ENCODE results near the gene PLXNA4.
"Not testable (repeated sequence)": the region's sequence is repeated elsewhere in the genome, so short reads cannot be mapped to it uniquely, and the experiment has no call there.

PLXNA4 gene

DNA sequence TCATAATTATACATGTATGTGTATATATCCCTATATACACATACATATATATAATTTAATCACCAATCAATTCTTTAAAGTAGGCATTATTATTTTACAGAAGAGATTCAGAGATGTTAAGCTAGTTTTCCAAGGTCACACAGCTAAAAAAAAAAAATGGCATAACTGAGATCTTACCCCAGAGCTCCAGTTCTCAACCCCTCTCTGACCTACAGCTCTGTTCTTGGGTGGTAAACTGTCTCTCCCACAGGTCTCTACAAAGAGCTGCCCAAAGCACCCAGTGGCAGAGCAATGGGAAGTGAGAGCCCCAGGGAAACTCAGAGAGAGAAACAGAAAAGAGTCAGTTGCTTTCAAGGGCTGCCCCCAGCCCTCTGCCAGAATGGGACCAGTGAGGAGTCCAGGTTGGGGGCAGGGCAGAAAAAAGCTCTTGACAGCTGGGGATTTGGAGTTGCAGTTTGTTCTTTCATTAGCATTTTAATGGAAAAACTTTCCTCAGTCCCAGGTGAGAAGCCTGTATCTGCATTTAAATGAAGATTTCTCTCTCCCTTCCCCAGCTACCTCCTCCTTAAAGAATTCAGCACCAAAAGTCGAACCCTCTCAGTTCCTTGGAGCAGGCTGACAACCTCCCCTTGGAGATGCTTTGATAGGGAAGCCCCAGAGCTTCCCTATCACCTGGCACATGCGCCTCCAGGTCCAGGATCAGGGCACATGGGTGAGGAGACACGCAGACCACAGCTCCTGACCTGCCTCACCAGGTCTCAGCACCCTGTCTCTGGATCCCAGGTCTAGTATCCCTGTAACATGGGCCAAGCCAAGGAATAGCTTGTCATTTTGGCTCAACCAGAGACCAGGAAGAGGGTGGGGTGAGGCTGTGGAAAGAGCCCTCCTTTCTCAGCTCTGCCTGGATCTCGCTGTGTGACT is 388.1 kb downstream of the PLXNA4 start:
- ATAC-seq, result no peak
- no peaks in the 10 kb centered on the region for H3K4me1 Mint-ChIP-seq
- H3K27me3 Mint-ChIP-seq, result peaks cover 9% of the 10 kb centered on the region
- no peak overlapping the region for H3K4me3 Mint-ChIP-seq
- H3K27ac Mint-ChIP-seq, result no peak overlapping the region
- peaks cover 10% of the 10 kb centered on the region for H3K9me3 Mint-ChIP-seq
- H3K36me3 Mint-ChIP-seq, result no peaks in the 10 kb centered on the region

DNA sequence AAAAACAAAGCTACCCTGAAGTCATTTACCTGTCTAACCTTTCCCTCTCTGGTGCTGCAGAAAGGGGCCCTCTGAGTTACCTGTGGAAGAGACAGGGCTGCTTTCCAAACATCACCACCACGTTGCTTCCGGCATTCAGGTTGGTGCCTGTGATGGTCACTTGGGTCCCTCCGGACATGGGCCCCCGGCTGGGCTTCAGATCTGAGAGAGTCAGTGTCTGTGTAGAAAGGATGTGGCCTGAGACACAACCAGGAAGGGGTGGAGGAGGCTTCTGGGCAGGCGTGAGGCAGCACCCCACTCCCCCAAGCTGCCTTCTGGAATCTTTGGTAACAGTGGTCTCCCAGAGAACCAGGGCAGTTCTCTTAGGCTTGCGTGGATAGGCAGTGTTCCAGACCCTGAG is 388.9 kb downstream of the PLXNA4 start:
- H3K9me3 Mint-ChIP-seq, result peaks cover 10% of the 10 kb centered on the region
- H3K4me1 Mint-ChIP-seq, result no peaks in the 10 kb centered on the region
- no peaks in the 10 kb centered on the region for H3K36me3 Mint-ChIP-seq
- H3K27me3 Mint-ChIP-seq, result peaks cover 9% of the 10 kb centered on the region
- no peak overlapping the region for H3K4me3 Mint-ChIP-seq
- no peak for ATAC-seq
- H3K27ac Mint-ChIP-seq, result no peak overlapping the region

DNA sequence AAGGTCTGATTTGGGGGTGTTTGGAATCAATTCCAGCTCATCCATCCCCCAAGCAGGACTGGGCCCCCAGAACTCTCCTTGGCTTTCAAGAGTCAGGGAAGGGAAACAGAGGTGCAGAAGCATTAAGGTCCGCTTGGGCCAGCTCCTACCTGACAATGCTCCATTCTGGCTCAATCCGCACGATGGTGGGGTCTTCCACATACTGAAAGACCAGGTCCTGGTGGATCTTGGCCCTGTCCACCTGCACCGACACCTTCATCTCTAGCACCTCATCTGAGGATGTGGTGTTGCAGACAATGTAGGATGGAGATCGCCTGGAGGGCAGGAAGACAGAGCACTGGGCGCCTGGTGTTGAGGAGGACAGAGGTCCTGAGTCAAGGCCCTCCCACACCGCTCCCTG is 391.1 kb downstream of the PLXNA4 start:
- Mint-ChIP-seq H3K4me3 (no peak overlapping the region), H3K27ac (no peak overlapping the region), H3K27me3 (peaks cover 5% of the 10 kb centered on the region), H3K4me1 (no peaks in the 10 kb centered on the region), H3K36me3 (no peaks in the 10 kb centered on the region), H3K9me3 (peaks cover 7% of the 10 kb centered on the region)
- ATAC-seq, result no peak

DNA sequence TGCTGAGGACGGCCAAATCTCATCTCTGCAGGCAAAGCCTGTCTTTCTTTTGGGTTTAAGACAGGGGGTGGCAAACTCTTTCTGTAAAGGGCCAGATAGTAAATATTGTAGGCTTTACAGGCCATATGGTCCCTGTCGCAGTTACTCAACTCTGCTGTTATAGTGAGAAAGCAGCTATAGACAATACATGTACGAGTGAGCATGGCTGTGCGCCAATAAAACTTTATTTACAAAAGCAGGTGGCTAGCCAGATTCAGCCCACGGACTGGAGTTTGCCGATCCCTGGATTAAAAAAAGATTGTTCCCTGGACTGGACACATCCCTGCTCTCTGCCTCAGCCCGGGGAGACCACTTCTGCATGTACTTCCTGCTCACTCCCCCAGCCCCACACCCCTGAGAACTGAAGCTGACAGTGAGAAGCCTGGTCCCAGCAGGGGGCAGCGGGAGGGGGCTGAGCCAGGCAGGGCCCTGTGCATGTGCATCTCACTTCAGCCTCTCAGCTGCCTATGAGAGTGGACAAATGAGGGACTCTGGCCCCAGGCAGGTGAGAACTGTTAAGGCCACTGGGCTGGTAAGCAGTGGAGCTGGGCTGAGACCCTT is 392.4 kb downstream of the PLXNA4 start:
- Mint-ChIP-seq H3K36me3 (no peaks in the 10 kb centered on the region), H3K27ac (no peak overlapping the region), H3K4me1 (no peaks in the 10 kb centered on the region), H3K27me3 (peaks cover 5% of the 10 kb centered on the region), H3K9me3 (peaks cover 7% of the 10 kb centered on the region), H3K4me3 (no peak overlapping the region)
- no peak for ATAC-seq

DNA sequence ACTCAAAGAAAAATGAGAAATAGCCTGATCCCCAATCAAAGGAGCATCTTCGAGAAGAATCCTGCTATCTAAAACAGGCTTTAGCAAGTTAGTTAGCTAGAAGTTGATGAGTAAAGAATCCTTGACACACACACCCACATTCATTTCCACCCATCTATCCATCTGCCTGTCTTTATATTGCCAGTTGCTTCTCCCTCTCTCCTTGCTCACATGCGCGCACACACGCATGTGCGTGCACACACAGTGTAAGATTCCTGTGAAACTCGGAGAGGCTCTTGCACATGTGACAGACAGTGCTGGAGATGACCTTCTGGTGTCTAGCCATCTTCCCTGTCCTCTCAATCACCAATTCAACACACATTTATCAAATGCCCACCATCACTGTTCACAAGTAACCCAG is 393.3 kb downstream of the PLXNA4 start:
- Mint-ChIP-seq H3K4me3 (no peak overlapping the region), H3K27me3 (peaks cover 5% of the 10 kb centered on the region), H3K36me3 (no peaks in the 10 kb centered on the region), H3K4me1 (no peaks in the 10 kb centered on the region), H3K27ac (no peak overlapping the region), H3K9me3 (peaks cover 7% of the 10 kb centered on the region)
- no peak for ATAC-seq

DNA sequence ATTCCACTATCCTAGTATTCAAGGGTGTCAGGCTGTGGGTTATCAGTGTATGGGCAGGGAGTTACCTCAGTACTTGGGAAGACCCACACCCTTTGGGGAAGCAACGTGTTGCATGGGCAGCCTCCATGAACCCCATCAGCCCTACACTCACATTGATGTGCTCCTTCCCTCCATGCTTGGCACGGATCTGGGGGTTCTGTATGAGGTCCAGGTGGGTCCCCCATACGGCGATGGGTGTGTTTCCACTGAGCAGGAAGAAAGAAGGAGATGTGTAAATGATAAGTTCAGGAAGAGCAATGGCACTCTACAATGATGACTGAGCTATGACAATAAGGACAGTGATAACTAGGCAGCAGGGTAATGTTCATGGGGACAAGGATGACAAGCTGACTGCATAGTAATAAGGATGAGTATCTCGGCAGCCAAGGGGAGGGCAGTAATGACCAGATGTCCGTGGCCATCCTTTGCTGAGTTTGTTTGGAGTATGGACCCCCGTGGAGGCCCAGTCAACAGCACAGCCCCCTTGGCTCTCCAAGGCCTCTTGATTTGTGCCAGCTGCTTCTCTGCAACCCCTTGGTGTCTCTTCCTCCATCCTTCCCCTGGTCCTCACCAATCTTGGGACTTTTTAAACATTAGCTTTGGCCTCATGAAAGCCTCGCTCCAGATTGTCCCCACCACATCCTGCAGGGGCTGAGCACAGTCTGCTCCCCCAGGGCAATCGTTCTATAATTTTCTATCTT is 394.2 kb downstream of the PLXNA4 start:
- Mint-ChIP-seq H3K27me3 (peaks cover 5% of the 10 kb centered on the region), H3K9me3 (peaks cover 4% of the 10 kb centered on the region), H3K36me3 (no peaks in the 10 kb centered on the region), H3K4me3 (no peak overlapping the region), H3K27ac (no peak overlapping the region), H3K4me1 (no peaks in the 10 kb centered on the region)
- ATAC-seq, result no peak

DNA sequence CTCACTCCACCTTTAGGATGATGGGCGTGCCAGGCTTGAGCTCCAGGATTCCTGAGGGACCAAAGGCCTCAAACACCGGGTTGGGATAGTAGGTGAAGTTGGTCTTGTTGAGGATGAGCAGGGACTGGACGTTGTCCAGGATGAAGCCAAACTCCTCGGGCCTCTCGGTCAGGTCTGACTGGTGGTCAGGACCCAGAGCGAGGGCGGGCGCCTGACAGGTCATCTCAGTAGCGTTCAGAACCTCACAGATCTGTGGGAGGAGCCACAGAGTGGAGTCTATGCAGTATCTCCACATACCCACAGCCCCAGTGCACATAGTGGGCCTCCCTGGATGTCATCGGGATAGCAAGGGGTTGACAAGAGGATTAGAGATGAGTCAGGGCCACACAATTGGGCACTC is 394.9 kb downstream of the PLXNA4 start:
- ATAC-seq, result no peak
- Mint-ChIP-seq H3K4me1 (no peaks in the 10 kb centered on the region), H3K27ac (no peak overlapping the region)

DNA sequence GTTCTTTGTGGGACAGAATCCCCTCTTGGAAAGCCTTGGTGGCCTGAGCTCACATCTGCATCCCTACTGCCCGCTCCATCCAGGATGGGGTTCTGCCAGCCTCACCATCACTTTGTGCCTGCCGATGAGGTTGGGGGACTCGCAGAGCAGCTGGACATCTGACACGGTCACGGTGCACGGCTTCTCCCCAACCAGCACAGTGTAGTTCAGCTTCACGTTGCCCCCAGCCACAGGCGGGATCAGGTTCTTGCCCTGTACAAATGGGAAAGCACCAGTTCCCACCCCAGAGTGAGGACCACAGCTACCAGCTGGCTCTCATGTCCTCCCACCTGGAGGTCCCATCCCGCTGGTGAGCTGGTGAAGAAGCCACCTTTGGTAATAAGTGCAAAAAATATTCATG is 395.8 kb downstream of the PLXNA4 start:
- no peak overlapping the region for H3K4me3 Mint-ChIP-seq
- no peak overlapping the region for H3K27ac Mint-ChIP-seq
- ATAC-seq, result no peak
- no peaks in the 10 kb centered on the region for H3K9me3 Mint-ChIP-seq
- H3K36me3 Mint-ChIP-seq, result no peaks in the 10 kb centered on the region
- peaks cover 5% of the 10 kb centered on the region for H3K27me3 Mint-ChIP-seq
- no peaks in the 10 kb centered on the region for H3K4me1 Mint-ChIP-seq

More for the DNA sequence above, 394.9 kb downstream of the PLXNA4 start:
- Mint-ChIP-seq H3K9me3 (no peaks in the 10 kb centered on the region), H3K27me3 (peaks cover 5% of the 10 kb centered on the region), H3K36me3 (no peaks in the 10 kb centered on the region), H3K4me3 (no peak overlapping the region)

DNA sequence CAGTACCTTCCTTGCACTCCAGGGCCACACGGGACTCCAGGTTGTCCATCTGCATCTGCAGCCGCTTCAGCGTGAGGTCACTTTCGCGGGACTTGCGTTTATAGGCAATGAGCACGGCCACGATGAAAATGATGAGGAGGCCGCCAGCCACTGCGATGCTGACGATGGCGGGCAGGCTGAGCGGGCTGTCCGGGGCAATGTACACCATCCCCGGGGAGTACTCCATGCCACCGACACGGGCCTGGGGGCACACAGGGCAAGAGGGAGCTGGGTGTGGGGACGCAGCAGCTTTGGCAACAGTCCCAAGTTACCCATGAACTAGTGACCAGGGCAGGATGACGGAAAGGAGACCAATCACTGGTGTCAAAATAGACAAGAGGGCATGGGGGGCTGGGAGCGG is 396.6 kb downstream of the PLXNA4 start:
- H3K27me3 Mint-ChIP-seq, result peaks cover 5% of the 10 kb centered on the region
- no peak for ATAC-seq
- no peak overlapping the region for H3K4me3 Mint-ChIP-seq
- H3K4me1 Mint-ChIP-seq, result no peaks in the 10 kb centered on the region
- no peaks in the 10 kb centered on the region for H3K9me3 Mint-ChIP-seq
- H3K36me3 Mint-ChIP-seq, result no peaks in the 10 kb centered on the region
- H3K27ac Mint-ChIP-seq, result no peak overlapping the region

DNA sequence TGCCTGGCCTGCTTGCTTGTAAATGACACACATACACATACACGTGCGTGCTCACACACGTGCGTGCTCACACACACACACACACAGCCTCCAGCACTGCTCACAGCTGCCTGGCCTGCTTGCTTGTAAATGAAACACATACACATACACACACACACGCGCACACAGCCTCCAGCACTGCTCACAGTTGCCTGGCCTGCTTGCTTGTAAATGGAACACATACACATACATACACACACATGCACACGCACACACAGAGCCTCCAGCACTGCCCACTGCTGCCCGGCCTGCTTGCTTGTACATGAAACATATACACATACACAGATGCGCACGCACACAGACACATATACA is 397.2 kb downstream of the PLXNA4 start:
- Mint-ChIP-seq H3K36me3 (no peaks in the 10 kb centered on the region), H3K9me3 (no peaks in the 10 kb centered on the region), H3K4me1 (no peaks in the 10 kb centered on the region), H3K27me3 (peaks cover 5% of the 10 kb centered on the region), H3K27ac (no peak overlapping the region), H3K4me3 (no peak overlapping the region)
- ATAC-seq, result no peak

DNA sequence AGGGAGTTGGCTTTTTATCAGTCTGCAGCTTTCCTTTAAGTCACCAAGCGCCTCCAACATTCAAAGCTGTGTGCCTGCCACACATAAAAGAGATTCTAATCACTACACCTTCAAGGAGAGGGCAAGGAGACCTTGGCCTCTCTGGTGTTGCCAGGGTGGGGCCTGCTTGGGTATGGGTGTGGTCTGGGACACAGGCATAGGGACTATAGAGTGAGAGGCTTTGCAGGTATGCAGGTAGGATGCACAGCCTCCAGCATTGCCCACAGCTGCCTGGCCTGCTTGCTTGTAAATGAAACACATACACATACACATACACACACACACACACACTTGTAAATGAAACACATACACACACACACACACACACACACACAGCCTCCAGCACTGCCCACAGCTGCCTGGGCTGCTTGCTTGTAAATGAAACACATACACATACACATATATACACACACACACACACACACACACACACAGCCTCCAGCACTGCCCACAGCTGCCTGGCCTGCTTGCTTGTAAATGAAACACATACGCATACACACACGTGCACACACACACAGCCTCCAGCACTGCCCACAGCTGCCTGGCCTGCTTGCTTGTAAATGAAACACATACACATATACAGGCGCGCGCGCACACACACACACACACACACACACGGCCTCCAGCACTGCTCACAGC is 397.7 kb downstream of the PLXNA4 start:
- not testable (repeated sequence) for H3K27ac Mint-ChIP-seq, H3K27me3 Mint-ChIP-seq, H3K4me3 Mint-ChIP-seq, H3K4me1 Mint-ChIP-seq, ATAC-seq, H3K36me3 Mint-ChIP-seq, H3K9me3 Mint-ChIP-seq

DNA sequence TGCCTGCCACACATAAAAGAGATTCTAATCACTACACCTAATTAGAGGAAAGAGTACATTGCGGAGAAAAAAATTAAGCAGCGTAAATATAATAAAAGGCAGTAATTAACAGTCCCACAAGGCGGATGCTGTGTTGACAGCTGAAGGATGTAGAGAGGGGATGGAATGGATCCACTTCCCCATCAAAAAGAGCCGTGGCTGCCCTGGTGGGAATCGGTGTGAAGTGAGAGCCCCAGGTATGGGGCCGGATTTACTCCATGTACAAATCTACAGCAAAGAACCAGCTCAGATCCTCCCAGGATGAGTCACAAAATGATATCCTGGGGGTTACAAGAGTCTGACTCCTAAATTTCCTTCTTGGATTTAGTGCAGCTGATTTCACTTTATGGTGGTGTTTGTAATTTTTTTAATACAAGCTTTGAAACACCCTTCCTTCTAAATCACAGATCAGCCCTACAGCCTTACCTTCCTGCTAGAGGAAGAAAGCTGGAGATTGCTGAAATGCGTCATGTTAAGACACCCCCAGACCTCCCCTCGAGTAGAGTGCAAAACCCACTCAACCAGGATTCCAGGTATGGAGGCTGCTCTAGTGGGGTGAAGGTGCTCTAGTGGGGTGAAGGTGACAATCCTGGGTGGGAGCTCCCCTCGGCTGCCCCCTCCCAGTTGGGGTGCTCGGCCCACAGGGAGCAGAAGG is 398.4 kb downstream of the PLXNA4 start:
- H3K9me3 Mint-ChIP-seq, result no peaks in the 10 kb centered on the region
- no peaks in the 10 kb centered on the region for H3K4me1 Mint-ChIP-seq
- H3K4me3 Mint-ChIP-seq, result no peak overlapping the region
- peaks cover 5% of the 10 kb centered on the region for H3K27me3 Mint-ChIP-seq
- no peak overlapping the region for H3K27ac Mint-ChIP-seq
- H3K36me3 Mint-ChIP-seq, result no peaks in the 10 kb centered on the region
- no peak for ATAC-seq

DNA sequence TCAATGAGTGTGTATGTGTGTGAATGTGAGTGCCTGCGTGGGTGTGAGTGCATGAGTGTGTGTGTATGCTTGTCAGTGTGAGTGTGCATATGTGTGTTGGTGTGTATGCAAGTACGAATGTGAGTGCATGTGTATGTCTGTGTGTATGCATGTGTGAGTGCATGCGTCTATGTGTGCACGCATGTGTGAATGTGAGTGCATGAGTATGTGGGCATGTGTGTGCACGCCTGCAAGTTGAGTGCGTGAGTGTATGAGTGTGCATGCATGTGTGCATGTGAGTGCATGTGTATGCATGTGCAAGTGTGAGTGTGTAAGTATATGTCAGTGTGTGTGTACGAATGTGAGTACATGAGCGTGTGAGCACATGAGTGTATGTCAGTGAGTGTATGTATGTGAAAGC is 399.6 kb downstream of the PLXNA4 start:
- Mint-ChIP-seq H3K27me3 (peaks cover 2% of the 10 kb centered on the region), H3K36me3 (no peaks in the 10 kb centered on the region), H3K4me1 (no peaks in the 10 kb centered on the region), H3K9me3 (no peaks in the 10 kb centered on the region), H3K27ac (no peak overlapping the region), H3K4me3 (no peak overlapping the region)
- no peak for ATAC-seq

DNA sequence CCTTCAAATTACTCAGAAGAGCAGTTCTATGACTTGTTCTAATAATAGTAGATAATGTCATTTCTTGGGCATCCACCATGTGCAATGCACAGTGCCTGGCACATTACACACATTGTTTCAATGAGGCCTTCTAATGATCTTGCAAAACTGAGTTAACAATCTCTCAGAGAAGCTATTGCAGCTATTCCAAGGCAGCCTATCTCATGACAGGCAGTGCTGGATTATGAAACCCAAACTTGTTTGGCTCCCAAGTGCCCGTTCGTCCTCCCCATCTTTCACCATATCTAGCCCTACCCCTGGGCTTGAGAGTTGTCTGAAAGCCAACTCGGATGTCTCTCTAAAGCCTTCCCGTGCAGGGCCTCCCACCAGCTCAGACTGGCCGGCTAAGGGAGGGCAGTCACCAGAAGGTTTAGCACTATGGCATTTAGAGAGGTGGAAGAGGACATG is 405.1 kb downstream of the PLXNA4 start:
- H3K36me3 Mint-ChIP-seq, result no peaks in the 10 kb centered on the region
- ATAC-seq, result no peak
- H3K4me3 Mint-ChIP-seq, result no peak overlapping the region

DNA sequence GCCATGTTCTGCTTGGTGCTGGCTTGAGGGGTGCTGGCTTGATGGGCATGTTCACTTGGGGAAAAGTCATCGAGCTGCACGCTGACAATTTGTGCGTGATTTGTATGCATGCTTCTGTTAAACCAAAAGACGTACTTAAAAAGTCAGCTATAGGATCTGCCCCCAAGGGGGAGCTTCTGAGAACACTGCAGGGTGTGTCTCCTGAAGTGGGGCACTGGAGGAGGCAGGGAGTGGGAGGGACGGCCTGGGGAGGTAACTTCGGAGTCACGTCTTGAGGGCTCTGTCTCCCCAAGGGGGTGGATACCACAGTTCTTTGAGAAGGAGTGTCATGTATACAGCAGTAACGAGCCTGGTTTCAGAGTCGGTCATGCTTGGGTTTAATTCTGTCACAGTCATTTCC is 406.5 kb downstream of the PLXNA4 start:
- Mint-ChIP-seq H3K4me3 (no peak overlapping the region), H3K27me3 (no peaks in the 10 kb centered on the region), H3K36me3 (no peaks in the 10 kb centered on the region), H3K9me3 (no peaks in the 10 kb centered on the region), H3K27ac (no peak overlapping the region), H3K4me1 (no peaks in the 10 kb centered on the region)
- no peak for ATAC-seq

More for the DNA sequence above, 405.1 kb downstream of the PLXNA4 start:
- no peaks in the 10 kb centered on the region for H3K27me3 Mint-ChIP-seq
- H3K9me3 Mint-ChIP-seq, result no peaks in the 10 kb centered on the region
- no peaks in the 10 kb centered on the region for H3K4me1 Mint-ChIP-seq
- no peak overlapping the region for H3K27ac Mint-ChIP-seq

Data from stimulated activated memory B cell treated with anti-CD40 and anti-IgM and Interleukin-4, amounts not matched to agents 10 μg/mL and 1 μg/mL and 100 μg/mL, for 72 hours (primary cell).